ENCODE data around the gene GIMAP6. TPM values are rescaled to one million over a fixed set of nuclear protein-coding genes. Genes with fewer than 3 reads are reported as not detected.
"Not testable (repeated sequence)": the region's sequence is repeated elsewhere in the genome, so short reads cannot be mapped to it uniquely, and the experiment has no call there.

The GIMAP6 gene
- total RNA-seq, 1 donor from 2014 or later, result 0.35 TPM

DNA sequence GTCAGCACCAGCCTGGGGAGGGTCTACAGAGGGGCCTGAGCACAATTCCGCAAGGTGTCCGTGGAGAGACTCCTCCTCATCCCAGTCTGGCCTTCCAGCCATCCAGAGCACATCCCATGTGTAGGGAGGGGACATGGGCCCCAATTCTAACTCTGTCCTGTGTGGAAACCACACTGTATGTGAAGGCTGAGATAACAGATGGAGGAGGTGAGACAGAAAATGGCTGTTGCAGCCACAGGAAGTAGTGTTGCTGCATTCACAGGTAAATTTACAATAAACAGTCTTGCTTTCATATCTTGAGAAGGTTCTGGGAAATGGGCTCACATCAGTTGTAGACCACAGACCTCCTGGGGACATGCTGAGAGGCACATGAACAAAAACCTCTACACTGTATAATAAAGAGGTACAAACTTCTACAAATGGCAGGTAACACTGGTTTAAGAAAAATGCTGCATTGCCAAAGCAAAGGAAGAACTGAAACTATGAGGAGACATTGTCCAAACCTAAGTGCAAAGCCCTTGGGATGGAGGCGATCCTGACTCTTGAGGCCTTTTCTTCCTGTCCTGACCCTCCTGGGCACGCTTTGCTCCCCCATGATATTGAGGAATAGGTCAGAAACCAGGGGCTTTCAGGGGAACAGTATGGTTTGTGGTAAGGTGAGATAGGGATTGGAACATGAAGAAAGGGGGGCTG lies 31.8 kb upstream of the GIMAP6 start:
- TF ChIP-seq, protein P1, sequence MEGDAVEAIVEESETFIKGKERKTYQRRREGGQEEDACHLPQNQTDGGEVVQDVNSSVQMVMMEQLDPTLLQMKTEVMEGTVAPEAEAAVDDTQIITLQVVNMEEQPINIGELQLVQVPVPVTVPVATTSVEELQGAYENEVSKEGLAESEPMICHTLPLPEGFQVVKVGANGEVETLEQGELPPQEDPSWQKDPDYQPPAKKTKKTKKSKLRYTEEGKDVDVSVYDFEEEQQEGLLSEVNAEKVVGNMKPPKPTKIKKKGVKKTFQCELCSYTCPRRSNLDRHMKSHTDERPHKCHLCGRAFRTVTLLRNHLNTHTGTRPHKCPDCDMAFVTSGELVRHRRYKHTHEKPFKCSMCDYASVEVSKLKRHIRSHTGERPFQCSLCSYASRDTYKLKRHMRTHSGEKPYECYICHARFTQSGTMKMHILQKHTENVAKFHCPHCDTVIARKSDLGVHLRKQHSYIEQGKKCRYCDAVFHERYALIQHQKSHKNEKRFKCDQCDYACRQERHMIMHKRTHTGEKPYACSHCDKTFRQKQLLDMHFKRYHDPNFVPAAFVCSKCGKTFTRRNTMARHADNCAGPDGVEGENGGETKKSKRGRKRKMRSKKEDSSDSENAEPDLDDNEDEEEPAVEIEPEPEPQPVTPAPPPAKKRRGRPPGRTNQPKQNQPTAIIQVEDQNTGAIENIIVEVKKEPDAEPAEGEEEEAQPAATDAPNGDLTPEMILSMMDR (IDR thresholded peaks at IDR 0.05), result no peak
- no peak overlapping the region for H3K4me3 Mint-ChIP-seq
- ChIA-PET CTCF (no interaction called here), POLR2A (no interaction called here)
- H3K4me1 Mint-ChIP-seq, result peaks cover 15% of the 10 kb centered on the region
- H3K27me3 Mint-ChIP-seq, result no peaks in the 10 kb centered on the region
- peaks cover 4% of the 10 kb centered on the region for H3K9me3 Mint-ChIP-seq
- DNase-seq, result no peak
- intact Hi-C loops (cut with micrococcal nuclease), result no loop called here
- no peak for ATAC-seq (ENCODE audit: low read depth)
- H3K36me3 Mint-ChIP-seq (ENCODE audit: low read depth), result no peaks in the 10 kb centered on the region
- no peak overlapping the region for H3K27ac Mint-ChIP-seq

DNA sequence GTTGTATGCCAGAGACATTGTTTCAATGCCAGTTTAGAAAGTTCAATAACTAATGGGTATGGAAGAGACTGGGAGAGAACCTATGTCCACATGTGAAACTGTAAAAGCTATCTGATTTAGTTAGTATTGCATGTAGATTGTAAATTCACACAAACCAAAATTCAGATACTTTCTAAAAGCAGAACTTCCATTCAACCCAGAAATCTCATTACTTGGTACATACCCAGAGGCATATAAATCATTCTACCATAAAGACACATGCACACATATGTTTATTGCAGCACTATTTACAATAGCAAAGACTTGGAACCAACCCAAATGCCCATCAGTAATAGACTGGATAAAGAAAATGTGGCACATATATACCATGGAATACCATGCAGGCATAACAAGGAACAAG lies 30.6 kb upstream of the GIMAP6 start:
- H3K36me3 Mint-ChIP-seq (ENCODE audit: low read depth); intact Hi-C loops (cut with micrococcal nuclease); H3K4me3 Mint-ChIP-seq; POLR2A ChIA-PET; H3K4me1 Mint-ChIP-seq; ATAC-seq (ENCODE audit: low read depth); H3K9me3 Mint-ChIP-seq; H3K27me3 Mint-ChIP-seq; DNase-seq; CTCF ChIA-PET; H3K27ac Mint-ChIP-seq: not testable (repeated sequence)

DNA sequence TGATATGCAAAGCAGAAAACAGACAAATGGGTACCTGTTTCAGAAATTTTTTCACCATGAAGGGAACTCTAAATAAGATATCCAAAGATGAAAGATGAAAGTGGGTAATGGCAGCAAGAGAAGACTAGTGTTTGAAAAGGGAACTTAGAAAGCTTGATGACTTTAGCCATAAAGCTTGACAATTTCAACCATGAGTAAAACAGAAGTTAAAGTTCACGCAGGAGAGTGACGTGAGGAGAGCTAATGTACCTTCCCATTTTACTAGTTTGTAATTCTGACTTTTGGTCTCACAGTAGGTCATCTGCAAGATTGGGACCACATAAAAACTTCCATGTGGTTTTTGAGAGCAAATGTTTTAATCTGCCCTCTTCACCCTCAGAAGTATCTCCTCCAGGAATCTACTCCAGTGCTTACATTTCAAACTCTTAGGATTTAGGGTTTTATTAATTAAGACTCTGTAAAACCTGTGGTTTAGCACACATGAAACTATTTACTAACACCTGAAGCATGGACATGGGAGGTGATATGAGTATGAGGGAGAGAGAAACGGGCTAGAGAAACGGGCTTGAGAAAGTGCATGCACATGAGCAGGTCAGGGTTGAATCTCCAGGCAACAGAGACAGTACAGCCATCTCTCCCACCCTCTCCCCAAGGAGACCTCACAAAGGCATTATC lies 28.9 kb upstream of the GIMAP6 start:
- no peak overlapping the region for H3K4me3 Mint-ChIP-seq
- no peak overlapping the region for H3K27ac Mint-ChIP-seq
- TF ChIP-seq, protein P1 (IDR thresholded peaks at IDR 0.05), result no peak
- ATAC-seq (ENCODE audit: low read depth) (no peak), DNase-seq (no peak)
- POLR2A ChIA-PET, result no interaction called here
- H3K4me1 Mint-ChIP-seq, result peaks cover 10% of the 10 kb centered on the region
- no peaks in the 10 kb centered on the region for H3K36me3 Mint-ChIP-seq (ENCODE audit: low read depth)
- H3K9me3 Mint-ChIP-seq, result peaks cover 3% of the 10 kb centered on the region
- CTCF ChIA-PET, result no interaction called here
- intact Hi-C loops (cut with micrococcal nuclease), result no loop called here
- peaks cover 2% of the 10 kb centered on the region for H3K27me3 Mint-ChIP-seq

DNA sequence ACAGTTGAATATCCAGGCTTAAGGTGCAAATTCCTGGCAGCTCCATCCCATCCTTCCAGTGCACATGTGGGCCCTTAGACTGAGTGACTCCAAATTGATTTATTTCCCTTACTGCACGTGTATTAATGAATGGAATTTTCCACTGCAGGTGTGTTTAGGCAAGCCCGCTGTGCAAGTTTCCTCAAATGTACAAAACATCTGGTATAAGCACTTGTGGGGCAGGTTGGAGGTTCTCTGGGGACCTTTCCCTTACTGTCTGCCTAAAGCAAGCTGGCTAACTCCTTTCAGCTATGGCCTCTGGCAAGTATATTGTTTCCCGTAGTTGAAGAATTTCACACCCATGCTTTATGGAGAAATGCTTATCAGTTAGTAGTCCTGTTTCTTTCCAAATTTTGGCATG lies 25.3 kb upstream of the GIMAP6 start:
- no peaks in the 10 kb centered on the region for H3K36me3 Mint-ChIP-seq (ENCODE audit: low read depth)
- H3K4me1 Mint-ChIP-seq, result no peaks in the 10 kb centered on the region
- TF ChIP-seq, protein P1 (IDR thresholded peaks at IDR 0.05), result no peak
- DNase-seq, result no peak
- intact Hi-C loops (cut with micrococcal nuclease), result no loop called here
- H3K4me3 Mint-ChIP-seq, result no peak overlapping the region
- no peak overlapping the region for H3K27ac Mint-ChIP-seq
- no peak for ATAC-seq (ENCODE audit: low read depth)
- H3K27me3 Mint-ChIP-seq, result peaks cover 4% of the 10 kb centered on the region
- CTCF ChIA-PET, result no interaction called here
- POLR2A ChIA-PET, result no interaction called here
- peaks cover 3% of the 10 kb centered on the region for H3K9me3 Mint-ChIP-seq

DNA sequence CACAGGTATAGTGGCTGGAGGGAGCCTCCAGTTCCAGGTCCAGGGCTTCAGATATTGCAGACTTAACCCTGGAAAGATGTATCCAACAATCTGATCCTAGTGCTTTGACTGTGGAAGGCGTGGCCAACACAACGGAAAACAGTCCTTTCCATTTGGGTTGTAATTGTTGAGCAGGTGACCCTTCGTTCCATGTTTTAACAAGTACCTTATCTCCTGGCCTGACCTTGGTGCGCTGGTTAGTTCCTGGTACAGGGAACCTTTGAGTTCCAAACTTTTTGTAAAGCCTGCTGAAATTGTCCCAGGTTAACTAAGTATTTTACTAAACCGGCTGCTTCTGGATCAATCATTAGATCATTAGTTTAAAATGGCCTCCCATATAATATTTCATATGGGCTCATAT lies 23.9 kb upstream of the GIMAP6 start:
- no peak overlapping the region for H3K27ac Mint-ChIP-seq
- no peaks in the 10 kb centered on the region for H3K36me3 Mint-ChIP-seq (ENCODE audit: low read depth)
- CTCF ChIA-PET, result no interaction called here
- TF ChIP-seq, protein P1 (IDR thresholded peaks at IDR 0.05), result no peak
- peaks cover 3% of the 10 kb centered on the region for H3K9me3 Mint-ChIP-seq
- POLR2A ChIA-PET, result no interaction called here
- no peaks in the 10 kb centered on the region for H3K4me1 Mint-ChIP-seq
- intact Hi-C loops (cut with micrococcal nuclease), result no loop called here
- H3K27me3 Mint-ChIP-seq, result peaks cover 4% of the 10 kb centered on the region
- DNase-seq (no peak), ATAC-seq (ENCODE audit: low read depth) (no peak)
- H3K4me3 Mint-ChIP-seq, result no peak overlapping the region
